Left renal pelvis (tissue), 4 donors: ENCODE results near the gene WNT3. TPM values are rescaled to one million over a fixed set of nuclear protein-coding genes. Genes with fewer than 3 reads are reported as not detected.
A peak's percentile ranks its signal among the peaks of the same experiment; 100 is the strongest.
"Not testable (repeated sequence)": the region's sequence is repeated elsewhere in the genome, so short reads cannot be mapped to it uniquely, and the experiment has no call there.

ENCODE experiments used
- DNase-seq, 4 donors: peaks; one replicate each; pipeline ENCODE4 v3.0.0-alpha.2; 2013; ENCODE audit warnings: low read depth in 4 of 4, low spot score in 3 of 4
- polyA plus RNA-seq, 4 donors: library from polyadenylated mRNA; unstranded; fragments of 120-200 nt; gene quantifications; one replicate each; pipeline ENCODE4 v1.2.1, GENCODE V29; 2013; ENCODE audit not compliant: insufficient read length in 4 of 4

WNT3 gene
- polyA plus RNA-seq, 4 donors: 1.7 to 2.4 (median 2.0) TPM

DNA sequence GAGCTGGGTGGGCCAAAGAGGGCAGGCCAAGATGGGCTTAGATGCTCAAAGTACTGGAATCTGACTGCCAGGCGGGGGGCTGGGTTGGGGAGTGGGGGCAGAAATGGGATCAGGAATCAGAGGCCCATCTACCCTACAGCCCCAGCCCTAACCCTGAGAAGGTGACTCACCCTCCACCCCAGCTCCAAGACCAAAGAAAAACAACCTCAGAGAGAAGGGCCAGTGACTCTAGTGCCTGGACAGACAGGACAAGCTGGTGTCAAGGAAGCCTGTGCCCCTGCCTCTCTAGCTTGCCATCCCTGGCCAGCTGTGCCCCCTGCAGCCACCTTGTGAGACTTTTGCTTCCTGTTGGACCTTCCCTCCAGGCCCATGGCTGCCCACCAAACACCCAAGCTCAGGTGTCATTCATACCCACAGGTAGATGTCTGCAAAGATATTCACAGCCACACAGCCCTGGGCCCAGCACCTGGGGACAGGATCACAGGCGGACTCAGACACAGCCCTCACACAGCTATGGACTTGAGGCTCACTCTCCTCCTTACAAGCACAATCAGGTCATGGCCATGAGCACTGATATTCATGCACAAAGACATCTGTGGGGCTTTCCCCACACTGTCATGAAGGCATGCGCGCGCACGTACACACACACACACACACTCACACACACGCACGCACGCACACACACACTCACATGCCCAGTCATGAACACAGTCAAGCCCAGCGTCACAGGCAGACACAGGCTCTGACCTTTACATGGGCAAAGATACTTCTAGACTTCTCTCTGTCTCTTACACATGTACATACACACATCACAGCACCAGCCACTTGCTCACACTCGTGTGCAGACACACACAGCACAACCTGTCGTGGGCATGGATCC is 2.8 kb downstream of the WNT3 start:
- no peak for DNase-seq

DNA sequence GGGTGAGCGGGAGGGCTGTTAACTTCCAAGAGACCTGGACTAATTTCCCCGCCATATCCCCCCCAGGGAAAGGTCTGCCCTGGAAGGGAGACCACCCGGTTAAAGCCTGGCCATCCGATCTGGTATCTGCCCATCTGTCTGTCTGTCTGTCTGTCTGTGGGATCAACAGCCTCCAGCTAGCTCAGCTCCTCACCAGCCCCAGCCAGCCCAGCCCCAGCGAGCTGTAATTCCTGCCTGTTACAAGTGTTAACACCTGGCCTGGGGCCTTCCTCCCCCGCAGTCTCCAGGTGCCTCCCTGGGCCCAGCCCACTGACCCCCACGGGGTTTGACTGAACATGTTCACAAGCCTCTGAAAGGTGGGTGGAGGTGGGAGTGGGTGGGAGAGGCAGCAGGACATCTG is 4.0 kb downstream of the WNT3 start:
- no peak for DNase-seq

DNA sequence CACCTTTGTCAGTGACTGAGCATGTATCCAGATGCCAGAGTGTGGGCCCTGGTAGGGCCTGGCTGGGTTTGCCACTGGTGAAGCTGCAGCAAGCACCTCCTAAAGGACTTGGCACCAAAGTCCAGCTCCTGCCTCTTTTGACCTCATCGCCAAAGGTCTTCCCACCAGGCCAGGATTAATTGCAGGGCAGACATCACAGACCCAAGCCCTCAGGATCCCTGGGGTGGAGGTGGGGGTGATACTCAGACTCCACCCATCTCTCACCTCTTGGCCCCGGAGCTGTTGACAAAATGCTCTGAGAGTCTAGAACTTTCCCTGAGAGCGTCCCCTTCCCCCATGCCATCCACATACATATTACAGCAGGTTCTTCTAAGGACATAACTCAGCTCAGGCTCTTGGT is 4.6 kb downstream of the WNT3 start:
- no peak for DNase-seq

DNA sequence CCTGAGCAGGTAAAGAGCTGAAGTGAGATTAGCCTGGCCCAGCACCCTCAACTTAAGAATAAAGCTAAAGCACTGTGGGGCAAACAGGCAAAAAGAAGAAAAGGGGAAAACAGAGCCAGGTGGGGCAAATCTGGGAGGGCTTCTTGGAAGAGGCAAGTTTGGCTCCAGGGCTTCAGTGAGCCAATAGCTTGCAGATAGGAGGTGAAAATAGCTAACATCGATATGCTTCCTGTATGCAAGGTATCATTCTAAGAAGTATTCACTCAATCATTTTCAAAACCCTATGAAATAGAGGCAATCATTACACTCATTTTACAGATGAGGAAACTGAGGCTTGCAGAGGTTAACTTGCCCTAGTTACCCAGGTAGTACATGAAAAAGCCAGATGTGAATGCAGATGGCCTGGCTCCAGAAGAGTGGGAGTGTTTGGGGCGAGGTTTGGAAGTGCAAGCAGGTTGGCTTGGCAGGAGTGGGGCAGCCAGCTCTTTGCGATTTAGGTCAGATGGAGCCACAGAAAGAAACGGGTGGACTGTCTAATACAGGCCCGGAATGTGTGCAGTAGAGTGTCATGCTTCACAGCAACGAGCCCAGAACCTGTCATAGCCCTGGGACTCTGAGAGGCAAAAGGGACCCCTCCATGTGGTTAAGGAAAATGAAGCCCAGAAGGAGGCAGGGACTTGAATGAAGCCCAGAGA is 5.7 kb downstream of the WNT3 start:
- no peak for DNase-seq

DNA sequence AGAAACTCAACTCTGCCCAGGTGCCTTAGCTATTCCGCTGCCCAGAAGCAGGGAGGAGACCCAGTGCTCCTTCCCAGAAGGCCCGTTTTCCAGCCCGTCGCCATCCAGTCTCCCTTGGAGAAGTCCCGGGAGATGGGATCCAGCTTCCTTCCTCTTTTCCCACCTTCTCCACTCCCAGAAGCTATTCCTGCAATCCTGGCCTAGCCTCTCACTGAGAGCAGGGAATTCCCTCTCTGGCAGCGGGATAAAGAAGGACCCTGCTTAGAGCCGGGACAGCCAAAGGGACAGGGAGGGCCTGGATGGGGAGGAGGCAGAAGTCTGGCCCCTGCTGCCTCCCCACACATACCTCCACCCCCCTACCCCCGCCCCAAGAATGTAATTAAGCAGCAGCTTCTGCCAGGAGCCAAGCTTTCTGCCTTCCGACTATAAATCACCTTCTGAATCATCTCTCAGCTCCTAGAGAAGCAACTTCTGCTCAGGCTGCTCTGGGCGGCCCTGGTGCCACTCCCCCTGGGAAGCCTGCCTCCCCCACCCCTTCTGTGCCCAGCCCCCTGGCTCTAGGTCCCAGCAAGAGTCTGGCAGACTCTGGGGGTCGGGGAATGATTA is 6.4 kb downstream of the WNT3 start:
- DNase-seq: peak; percentile 18 to 37 (median 25)

DNA sequence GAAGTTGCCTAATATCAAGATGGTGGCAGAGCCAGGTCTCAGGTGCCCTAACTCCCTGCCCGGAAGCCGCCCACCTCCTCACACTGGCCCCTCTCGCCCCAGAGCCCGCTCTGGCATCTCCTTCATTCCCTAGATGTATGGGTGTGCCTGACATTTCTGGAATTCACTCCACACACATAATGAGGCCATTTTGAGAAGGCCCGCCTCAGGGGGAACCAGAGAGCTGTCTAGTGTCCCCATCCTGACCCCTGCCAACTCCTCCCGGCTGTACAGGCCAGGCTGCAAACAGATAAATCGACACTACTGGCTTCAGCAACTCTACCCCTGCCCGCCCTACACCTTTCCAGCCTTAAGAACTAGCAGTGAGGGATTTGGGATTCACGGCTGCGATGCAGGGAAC is 7.7 kb downstream of the WNT3 start:
- no peak for DNase-seq

DNA sequence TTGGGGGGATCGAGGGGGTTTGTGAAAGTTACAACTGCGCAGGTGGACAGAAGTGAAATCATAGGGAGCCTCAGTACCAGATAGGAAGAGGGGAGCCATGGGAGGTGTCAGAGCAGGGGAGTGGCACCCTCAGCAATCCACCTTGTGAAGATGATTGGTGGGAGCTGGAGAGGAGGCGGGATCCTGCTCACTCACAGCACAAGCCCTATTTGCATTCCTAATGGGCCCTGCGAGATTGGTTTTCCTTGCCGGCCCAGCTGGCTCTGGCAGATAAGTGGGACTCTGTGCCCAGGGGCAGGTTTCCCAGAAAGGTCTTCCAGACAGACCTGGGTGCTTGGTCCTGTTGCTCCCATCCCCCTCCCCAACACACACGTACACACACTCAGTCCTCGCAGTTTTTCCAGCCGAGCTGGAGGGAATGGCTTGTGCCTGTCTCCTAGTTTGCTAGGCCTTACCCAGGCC is 9.4 kb downstream of the WNT3 start:
- no peak for DNase-seq

DNA sequence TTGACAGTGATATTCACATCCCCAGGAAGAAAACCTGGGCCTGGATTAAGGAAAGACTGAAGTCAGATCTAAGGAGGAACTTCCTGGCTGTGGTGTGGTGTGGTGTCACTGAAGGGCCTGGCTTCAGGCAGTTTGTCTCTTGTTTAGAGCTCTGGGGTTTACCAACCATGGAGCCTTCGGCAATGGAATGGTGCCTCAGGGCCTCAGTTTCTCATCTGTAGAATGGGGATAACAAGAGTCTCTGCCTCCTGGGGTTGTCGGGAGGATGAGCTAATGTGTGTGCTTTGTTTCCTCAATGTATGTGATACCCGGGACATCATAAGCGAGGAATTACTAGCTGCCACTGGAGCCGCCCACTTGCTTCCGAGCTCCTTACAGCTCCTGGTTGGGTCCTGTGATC is 12.7 kb downstream of the WNT3 start:
- DNase-seq: no peak

DNA sequence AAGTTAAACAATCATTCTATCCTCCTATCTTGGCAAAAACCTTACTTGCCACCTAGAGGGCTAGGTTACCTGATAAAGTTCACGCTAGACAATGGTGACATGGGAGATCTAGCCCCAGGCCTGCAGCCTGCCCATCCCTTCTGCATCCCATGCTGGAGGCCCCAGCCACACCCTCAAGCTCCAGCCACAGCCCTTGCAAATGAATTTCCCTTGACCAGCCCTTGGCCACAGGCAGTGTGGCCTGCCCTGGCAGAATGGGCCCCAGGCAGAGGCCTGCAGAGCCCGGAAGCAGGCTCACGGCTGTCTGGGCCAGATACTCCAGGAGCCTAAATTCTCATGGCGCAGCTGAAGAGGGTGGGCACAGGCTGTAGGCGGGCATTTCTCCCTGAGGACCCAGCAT is 14.9 kb downstream of the WNT3 start:
- DNase-seq: no peak

DNA sequence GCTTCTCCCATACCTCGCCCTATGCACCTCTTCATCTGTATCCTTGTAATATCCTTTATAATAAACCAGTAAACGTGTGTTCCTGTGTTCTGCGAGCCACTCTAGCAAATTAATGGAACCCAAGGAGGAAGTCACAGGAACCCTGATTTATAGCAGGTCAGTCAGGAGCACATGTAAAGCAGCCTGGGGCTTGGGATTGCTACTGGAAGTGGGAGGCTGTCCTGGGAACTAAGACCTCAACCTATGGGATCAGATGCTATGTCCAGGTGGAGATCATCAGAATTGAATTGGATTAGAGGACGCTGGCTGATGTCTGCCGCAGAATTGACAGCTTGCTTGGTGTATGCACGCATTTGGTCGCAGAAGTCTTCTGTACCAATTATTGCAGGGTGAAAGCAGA is 15.7 kb downstream of the WNT3 start:
- no peak for DNase-seq

DNA sequence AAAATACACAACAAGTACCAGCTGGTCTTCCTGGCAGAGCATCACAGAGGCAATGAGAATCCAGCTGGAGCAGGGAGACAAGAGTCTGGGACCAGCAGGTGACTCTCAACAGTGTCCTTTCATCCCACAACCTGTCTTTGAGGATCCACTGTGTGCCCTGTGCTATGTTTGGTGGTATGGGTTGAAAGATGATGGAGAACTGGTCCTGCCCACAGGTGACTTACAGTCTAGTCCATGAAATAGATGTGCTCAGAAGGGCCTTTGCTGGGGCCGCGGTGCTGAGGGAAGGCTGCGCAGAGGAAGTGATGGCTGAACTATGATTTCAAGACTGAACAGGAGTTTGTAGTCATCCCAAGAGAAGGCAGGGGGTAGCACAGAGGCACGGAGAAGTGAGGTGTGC is 17.9 kb downstream of the WNT3 start:
- DNase-seq: no peak

DNA sequence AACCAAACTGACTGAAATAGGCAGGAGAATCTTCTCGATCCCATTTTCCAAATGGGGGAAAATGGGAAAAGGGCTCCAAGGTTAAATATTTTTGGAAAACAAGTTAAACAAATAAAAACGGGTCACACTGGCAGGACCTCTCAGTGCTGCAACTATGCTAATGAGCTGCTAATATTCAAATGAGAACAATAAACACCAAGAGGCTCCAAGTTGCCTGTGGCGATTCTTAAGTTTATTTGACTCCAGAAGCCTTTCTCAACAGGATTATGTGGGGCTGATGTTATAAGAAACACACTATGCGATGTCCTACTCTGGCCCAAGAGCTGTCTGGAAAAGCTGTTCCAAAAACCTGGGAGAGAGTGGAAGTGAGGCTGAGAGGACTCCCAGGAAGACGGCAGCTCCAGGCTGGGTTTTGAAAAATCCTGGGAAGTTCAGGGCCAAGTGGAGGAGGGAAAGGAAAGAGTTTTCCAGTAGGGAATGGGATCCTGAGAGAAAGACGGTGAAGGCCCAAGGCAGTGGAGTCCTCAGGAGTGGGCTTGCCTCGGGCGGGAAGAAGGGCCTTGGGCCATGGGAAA is 21.4 kb downstream of the WNT3 start:
- DNase-seq: no peak

DNA sequence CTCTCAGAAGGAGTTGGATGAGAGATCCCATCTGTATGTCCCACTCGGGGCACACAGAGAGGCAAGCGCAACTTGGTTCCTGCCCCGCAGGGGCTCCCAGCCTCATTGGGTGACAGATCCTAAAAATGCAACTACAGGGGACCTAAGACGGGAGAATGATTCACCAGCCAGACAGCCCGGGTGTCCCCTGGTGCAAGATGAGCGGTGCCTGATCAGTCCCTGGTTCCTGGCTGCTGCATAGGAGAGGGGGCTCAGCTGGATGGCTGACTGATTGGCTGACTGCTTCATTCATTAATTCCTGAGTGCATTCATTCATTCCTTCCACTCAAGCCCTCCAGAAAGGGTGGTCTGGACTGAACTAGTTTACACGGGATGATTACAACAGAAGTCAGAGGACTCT is 22.0 kb downstream of the WNT3 start:
- no peak for DNase-seq

DNA sequence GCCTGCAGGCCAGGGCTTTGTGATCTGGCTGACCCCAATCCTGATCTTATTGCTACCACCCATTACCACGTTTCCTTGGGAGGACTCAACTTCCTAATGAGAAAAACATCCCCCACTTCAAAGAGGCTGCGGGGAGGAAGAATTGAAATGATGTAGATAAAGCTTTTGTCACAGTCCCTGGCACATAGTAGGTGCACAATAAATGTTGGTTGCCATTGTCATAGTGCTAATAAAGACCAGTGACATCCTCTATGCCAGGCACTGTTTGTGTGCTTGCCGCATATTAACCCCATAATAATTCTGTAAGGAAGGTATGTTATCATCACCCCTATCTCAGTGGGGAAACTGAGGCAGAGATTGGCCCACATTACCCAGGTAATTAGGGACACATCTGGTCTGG is 22.4 kb downstream of the WNT3 start:
- no peak for DNase-seq

DNA sequence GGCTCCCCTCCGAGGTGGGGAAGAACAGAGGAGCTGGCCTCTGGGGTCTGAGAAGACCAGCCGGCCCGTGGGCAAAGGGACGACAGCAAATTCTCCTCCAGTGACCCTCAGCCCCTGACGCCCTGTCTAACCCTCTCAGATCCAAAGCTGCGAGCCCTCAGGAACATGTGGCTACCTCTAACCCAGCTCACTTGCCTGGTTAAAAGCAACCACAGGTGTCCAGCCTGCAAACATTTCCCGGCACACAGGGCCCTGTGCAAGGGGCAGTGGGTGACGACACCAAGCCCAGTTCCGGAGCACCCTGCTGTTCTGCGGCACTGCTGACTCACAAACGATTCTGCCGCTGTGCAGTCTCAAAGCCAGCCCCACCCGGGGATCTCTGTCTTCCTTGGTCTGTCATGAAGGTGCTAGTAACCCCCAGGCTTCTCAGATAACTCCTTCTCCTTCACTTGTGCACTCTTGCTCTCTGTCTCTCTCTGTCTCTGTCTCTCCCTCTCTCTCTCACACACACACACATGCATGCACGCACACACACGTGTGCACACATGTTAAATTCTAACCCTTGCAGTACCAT is 23.0 kb downstream of the WNT3 start:
- DNase-seq: no peak

DNA sequence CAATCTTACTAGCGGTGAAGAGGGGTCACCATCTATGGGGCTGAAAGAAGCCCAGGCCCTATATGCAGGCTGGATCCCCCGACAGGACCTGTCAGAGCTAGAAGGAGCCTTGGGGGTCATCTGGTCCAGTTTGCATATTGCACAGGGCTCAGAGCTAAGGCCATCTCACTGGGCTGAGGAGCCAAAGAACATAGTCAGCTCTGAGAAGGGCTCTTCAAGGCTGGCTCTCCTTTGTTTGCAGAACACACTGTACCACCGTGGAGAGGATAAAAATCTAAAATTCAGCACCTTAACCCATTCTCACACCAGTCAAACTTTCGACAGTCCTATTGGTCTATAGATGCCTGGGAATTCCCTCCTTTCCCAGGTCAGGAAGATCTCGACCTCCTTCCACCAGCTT is 24.2 kb downstream of the WNT3 start:
- no peak for DNase-seq

DNA sequence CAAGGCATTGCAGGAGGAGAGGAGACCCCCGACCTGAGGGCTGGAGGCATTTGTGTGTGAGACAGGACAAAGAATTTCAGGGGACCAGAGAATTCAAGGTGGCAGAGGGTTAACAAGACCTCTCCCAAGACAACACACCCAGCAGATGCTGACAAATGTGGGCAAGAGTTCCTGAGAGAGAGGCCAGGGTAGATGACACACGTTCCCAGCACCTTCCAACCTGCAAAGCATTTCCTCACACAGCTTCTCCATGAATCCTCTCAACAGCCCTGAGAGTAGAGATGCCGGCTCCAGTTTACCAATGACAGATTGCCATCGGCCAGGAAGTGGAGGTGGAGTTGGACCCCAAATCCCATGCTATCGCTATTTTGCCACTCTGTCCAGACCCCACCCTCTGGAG is 25.0 kb downstream of the WNT3 start:
- no peak for DNase-seq

DNA sequence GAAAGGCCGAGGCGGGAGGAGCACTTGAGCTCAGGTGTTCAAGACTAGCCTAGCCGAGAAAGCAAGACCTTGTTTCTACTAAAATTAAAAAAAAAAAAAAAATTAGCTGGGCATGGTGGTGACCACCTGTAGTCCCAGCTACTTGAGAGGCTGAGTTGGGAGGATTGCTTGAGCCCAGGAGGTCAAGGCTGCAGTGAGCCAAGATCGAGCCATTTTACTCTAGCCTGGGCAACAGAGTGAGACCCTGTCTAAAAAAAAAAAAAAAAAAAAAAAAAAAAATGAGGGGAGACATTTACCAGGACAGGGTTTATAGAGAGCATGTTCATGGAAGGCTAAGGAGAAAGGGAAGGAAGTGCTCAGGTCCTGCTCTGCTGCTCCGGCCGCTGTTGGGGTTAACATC is 25.5 kb downstream of the WNT3 start:
- DNase-seq: not testable (repeated sequence)

DNA sequence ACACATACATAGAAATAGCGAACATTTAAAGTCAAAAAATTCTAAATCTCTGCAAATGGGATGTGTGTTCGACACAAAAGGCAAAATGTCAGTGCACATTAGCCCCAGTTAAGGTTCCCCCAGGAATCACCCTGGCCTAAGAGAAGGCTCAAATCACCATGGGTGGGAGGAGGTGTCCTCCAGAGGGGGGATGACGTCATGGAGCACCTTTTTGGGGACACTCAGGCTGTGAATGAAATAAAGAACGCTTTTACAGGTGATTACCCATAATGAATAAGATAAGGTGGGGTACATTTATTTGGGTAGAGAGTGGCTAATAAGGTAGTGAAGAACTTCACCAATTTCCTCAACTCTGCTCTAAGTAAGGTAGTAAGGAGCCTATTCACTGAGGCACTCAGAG is 26.4 kb downstream of the WNT3 start:
- DNase-seq: no peak

DNA sequence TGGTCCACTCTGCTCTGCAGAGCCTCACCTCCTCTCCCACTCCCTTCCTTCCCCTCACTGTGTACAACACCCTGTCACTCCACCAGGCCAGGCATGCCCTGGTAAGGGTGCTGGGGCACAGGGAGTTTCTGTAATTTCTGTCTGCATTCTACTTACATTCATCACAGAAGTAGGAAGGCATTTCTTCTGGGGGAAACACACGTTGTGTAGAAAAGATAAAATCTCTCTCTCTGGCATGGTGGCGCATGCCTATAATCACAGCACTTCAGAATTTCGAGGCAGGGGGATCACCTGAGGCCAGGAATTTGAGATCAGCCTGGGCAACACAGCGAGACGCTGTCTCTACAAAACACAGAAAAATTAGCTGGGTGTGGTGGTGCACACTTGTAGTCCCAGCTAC is 27.0 kb downstream of the WNT3 start:
- no peak for DNase-seq

DNA sequence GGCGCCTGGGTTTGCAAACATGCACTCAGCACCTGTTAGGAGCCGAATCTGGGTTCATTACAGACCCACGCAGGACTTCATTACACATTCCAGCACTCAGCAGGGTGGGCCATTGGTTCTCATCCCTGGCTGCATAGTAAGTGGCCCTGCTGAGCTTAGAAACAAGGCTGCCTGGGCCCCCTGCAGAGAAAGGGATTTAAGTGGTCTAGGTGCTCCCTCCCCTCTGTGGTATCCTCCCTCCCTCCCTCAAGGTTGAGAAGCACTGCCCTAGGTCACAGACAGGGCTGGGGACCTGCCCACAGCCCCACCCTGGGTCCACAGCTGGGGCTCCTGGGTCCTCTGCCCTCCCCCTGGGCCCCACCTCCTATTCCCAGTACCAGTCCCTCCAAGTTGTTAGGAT is 28.3 kb downstream of the WNT3 start:
- DNase-seq: no peak
